22Rv1 (cell line): ENCODE results near the gene ZNF423.

Experiments
- H3K27ac ChIP-seq: fragments of 450-650 bp; 2 replicates; pipeline ENCODE4 v1.5.1; 2017
- CTCF ChIP-seq: fragments of 450-650 bp; IDR thresholded peaks from 2 replicates; pipeline ENCODE4 v1.5.1; 2017; ENCODE audit warnings: mild to moderate bottlenecking
- ZFX ChIP-seq: fragments of 450-650 bp; IDR thresholded peaks from 2 replicates; pipeline ENCODE4 v1.6.1; 2017; ENCODE audit warnings: antibody characterized with exemption, borderline replicate concordance

ZNF423 gene

GRCh38 chr16:49576941-49577340, 279.0 kb downstream of the ZNF423 start:
- no peak for TF ChIP-seq ZFX
- no peak for TF ChIP-seq CTCF
- no peak overlapping the region for H3K27ac ChIP-seq

GRCh38 chr16:49576173-49576494, 279.8 kb downstream of the ZNF423 start:
- TF ChIP-seq ZFX, result no peak
- no peak for TF ChIP-seq CTCF
- no peak overlapping the region for H3K27ac ChIP-seq

GRCh38 chr16:49575346-49576172, 280.4 kb downstream of the ZNF423 start:
- TF ChIP-seq CTCF (no peak), ZFX (no peak)
- H3K27ac ChIP-seq, result no peak overlapping the region

- H3K27ac ChIP-seq, result no peak overlapping the region
- TF ChIP-seq ZFX (no peak), CTCF (no peak)
These were observed 281.1 kb downstream of the ZNF423 start for GRCh38 chr16:49574826-49575225.

- H3K27ac ChIP-seq, result no peak overlapping the region
- TF ChIP-seq CTCF (no peak), ZFX (no peak)
These were observed 288.0 kb downstream of the ZNF423 start for GRCh38 chr16:49567950-49568349.

- H3K27ac ChIP-seq, result no peak overlapping the region
These were observed 289.5 kb downstream of the ZNF423 start for GRCh38 chr16:49566432-49566831.

More at GRCh38 chr16:49566432-49566831, 289.5 kb downstream of the ZNF423 start:
- TF ChIP-seq CTCF (no peak), ZFX (no peak)
